ENCODE data around the gene SLC44A3. TPM values are rescaled to one million over a fixed set of nuclear protein-coding genes. Genes with fewer than 3 reads are reported as not detected.

Gene SLC44A3
- total and polyA plus RNA-seq, 2 experiments from 2014 or later, result 2.9 to 4.5 TPM

DNA sequence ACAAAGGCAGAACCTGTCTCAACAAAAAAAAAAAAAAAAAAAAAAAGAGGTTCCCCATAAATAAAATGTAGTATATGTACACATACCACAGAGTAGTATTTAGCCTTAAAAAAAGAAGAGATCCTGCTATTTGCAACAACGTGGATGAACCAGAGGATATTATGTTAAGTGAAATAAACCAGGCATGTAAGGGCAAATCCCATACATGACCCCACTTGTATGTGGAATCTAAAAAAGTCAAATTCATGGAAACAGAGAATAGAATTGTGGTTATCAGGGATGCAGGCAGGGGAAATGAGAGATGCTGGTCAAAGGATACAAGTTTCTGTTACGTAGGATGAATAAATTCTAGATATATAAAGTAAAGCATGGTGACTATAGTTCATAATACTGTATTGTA lies 16.7 kb downstream of the SLC44A3 start:
- no peaks in the 10 kb centered on the region for H3K9me3 Mint-ChIP-seq

More for the DNA sequence above, 16.7 kb downstream of the SLC44A3 start:
- Histone ChIP-seq H3K27me3 (ENCODE audit: insufficient read depth) (no peaks in the 10 kb centered on the region), H3K9me2 (ENCODE audit: insufficient read depth) (no peaks in the 10 kb centered on the region), H3K4me3 (no peak overlapping the region), H2AFZ (no peak overlapping the region), H3K4me1 (ENCODE audit: insufficient read depth) (no peaks in the 10 kb centered on the region), H4K20me1 (replicated peaks; ENCODE audit: insufficient read depth) (no peaks in the 10 kb centered on the region), H3K27ac (ENCODE audit: low read depth) (no peak overlapping the region), H3K4me2 (no peak overlapping the region), H3K79me2 (replicated peaks; ENCODE audit: insufficient read depth) (no peaks in the 10 kb centered on the region), H3K36me3 (ENCODE audit: insufficient read depth) (no peaks in the 10 kb centered on the region), H3F3A (replicated peaks; ENCODE audit: low read depth) (no peaks in the 10 kb centered on the region)
- peaks cover 4% of the 10 kb centered on the region for H3K27me3 Mint-ChIP-seq (ENCODE audit: insufficient read depth, low read depth, poor library complexity)
- TF ChIP-seq EZH2phosphoT487 (IDR thresholded peaks at IDR 0.05; ENCODE audit: unreplicated experiment) (no peak), ZNF331 (CRISPR knock-in tag; IDR thresholded peaks at IDR 0.05; ENCODE audit: low read depth) (no peak), EZH2 (IDR thresholded peaks at IDR 0.05; ENCODE audit: low read depth, unreplicated experiment) (no peak), POLR2AphosphoS5 (IDR thresholded peaks at IDR 0.05; ENCODE audit: low read depth) (no peak), STAT1 (IDR thresholded peaks at IDR 0.05; ENCODE audit: unreplicated experiment) (no peak), NANOG (IDR thresholded peaks at IDR 0.05; ENCODE audit: borderline replicate concordance) (no peak), JUNB (IDR thresholded peaks at IDR 0.05; ENCODE audit: unreplicated experiment) (no peak), CREB1 (CRISPR knock-in tag; IDR thresholded peaks at IDR 0.05; ENCODE audit: low read depth) (no peak), ZNF114 (CRISPR knock-in tag; IDR thresholded peaks at IDR 0.05) (no peak)
- TF ChIP-seq, protein P1, sequence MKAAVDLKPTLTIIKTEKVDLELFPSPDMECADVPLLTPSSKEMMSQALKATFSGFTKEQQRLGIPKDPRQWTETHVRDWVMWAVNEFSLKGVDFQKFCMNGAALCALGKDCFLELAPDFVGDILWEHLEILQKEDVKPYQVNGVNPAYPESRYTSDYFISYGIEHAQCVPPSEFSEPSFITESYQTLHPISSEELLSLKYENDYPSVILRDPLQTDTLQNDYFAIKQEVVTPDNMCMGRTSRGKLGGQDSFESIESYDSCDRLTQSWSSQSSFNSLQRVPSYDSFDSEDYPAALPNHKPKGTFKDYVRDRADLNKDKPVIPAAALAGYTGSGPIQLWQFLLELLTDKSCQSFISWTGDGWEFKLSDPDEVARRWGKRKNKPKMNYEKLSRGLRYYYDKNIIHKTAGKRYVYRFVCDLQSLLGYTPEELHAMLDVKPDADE (IDR thresholded peaks at IDR 0.05), result no peak
- TF ChIP-seq, protein P2, sequence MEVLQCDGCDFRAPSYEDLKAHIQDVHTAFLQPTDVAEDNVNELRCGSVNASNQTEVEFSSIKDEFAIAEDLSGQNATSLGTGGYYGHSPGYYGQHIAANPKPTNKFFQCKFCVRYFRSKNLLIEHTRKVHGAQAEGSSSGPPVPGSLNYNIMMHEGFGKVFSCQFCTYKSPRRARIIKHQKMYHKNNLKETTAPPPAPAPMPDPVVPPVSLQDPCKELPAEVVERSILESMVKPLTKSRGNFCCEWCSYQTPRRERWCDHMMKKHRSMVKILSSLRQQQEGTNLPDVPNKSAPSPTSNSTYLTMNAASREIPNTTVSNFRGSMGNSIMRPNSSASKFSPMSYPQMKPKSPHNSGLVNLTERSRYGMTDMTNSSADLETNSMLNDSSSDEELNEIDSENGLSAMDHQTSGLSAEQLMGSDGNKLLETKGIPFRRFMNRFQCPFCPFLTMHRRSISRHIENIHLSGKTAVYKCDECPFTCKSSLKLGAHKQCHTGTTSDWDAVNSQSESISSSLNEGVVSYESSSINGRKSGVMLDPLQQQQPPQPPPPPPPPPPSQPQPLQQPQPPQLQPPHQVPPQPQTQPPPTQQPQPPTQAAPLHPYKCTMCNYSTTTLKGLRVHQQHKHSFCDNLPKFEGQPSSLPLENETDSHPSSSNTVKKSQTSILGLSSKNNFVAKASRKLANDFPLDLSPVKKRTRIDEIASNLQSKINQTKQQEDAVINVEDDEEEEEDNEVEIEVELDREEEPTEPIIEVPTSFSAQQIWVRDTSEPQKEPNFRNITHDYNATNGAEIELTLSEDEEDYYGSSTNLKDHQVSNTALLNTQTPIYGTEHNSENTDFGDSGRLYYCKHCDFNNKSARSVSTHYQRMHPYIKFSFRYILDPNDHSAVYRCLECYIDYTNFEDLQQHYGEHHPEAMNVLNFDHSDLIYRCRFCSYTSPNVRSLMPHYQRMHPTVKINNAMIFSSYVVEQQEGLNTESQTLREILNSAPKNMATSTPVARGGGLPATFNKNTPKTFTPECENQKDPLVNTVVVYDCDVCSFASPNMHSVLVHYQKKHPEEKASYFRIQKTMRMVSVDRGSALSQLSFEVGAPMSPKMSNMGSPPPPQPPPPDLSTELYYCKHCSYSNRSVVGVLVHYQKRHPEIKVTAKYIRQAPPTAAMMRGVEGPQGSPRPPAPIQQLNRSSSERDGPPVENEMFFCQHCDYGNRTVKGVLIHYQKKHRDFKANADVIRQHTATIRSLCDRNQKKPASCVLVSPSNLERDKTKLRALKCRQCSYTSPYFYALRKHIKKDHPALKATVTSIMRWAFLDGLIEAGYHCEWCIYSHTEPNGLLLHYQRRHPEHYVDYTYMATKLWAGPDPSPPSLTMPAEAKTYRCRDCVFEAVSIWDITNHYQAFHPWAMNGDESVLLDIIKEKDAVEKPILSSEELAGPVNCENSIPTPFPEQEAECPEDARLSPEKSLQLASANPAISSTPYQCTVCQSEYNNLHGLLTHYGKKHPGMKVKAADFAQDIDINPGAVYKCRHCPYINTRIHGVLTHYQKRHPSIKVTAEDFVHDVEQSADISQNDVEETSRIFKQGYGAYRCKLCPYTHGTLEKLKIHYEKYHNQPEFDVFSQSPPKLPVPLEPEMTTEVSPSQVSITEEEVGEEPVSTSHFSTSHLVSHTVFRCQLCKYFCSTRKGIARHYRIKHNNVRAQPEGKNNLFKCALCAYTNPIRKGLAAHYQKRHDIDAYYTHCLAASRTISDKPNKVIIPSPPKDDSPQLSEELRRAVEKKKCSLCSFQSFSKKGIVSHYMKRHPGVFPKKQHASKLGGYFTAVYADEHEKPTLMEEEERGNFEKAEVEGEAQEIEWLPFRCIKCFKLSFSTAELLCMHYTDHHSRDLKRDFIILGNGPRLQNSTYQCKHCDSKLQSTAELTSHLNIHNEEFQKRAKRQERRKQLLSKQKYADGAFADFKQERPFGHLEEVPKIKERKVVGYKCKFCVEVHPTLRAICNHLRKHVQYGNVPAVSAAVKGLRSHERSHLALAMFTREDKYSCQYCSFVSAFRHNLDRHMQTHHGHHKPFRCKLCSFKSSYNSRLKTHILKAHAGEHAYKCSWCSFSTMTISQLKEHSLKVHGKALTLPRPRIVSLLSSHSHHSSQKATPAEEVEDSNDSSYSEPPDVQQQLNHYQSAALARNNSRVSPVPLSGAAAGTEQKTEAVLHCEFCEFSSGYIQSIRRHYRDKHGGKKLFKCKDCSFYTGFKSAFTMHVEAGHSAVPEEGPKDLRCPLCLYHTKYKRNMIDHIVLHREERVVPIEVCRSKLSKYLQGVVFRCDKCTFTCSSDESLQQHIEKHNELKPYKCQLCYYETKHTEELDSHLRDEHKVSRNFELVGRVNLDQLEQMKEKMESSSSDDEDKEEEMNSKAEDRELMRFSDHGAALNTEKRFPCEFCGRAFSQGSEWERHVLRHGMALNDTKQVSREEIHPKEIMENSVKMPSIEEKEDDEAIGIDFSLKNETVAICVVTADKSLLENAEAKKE (CRISPR knock-in tag; IDR thresholded peaks at IDR 0.05), result no peak
- TF ChIP-seq, protein P3, sequence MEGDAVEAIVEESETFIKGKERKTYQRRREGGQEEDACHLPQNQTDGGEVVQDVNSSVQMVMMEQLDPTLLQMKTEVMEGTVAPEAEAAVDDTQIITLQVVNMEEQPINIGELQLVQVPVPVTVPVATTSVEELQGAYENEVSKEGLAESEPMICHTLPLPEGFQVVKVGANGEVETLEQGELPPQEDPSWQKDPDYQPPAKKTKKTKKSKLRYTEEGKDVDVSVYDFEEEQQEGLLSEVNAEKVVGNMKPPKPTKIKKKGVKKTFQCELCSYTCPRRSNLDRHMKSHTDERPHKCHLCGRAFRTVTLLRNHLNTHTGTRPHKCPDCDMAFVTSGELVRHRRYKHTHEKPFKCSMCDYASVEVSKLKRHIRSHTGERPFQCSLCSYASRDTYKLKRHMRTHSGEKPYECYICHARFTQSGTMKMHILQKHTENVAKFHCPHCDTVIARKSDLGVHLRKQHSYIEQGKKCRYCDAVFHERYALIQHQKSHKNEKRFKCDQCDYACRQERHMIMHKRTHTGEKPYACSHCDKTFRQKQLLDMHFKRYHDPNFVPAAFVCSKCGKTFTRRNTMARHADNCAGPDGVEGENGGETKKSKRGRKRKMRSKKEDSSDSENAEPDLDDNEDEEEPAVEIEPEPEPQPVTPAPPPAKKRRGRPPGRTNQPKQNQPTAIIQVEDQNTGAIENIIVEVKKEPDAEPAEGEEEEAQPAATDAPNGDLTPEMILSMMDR (conservative IDR thresholded peaks at IDR 0.05; ENCODE audit: low read depth in 2 of 2), result no peak
- TF ChIP-seq, protein P4, sequence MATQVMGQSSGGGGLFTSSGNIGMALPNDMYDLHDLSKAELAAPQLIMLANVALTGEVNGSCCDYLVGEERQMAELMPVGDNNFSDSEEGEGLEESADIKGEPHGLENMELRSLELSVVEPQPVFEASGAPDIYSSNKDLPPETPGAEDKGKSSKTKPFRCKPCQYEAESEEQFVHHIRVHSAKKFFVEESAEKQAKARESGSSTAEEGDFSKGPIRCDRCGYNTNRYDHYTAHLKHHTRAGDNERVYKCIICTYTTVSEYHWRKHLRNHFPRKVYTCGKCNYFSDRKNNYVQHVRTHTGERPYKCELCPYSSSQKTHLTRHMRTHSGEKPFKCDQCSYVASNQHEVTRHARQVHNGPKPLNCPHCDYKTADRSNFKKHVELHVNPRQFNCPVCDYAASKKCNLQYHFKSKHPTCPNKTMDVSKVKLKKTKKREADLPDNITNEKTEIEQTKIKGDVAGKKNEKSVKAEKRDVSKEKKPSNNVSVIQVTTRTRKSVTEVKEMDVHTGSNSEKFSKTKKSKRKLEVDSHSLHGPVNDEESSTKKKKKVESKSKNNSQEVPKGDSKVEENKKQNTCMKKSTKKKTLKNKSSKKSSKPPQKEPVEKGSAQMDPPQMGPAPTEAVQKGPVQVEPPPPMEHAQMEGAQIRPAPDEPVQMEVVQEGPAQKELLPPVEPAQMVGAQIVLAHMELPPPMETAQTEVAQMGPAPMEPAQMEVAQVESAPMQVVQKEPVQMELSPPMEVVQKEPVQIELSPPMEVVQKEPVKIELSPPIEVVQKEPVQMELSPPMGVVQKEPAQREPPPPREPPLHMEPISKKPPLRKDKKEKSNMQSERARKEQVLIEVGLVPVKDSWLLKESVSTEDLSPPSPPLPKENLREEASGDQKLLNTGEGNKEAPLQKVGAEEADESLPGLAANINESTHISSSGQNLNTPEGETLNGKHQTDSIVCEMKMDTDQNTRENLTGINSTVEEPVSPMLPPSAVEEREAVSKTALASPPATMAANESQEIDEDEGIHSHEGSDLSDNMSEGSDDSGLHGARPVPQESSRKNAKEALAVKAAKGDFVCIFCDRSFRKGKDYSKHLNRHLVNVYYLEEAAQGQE (IDR thresholded peaks at IDR 0.05; ENCODE audit: unreplicated experiment), result no peak
- H3K4me1 Mint-ChIP-seq, result no peaks in the 10 kb centered on the region
- no peaks in the 10 kb centered on the region for H3K36me3 Mint-ChIP-seq (ENCODE audit: low read depth)
- DNase-seq (ENCODE audit: low spot score), result no peak
- no peak for ATAC-seq
- H3K4me3 Mint-ChIP-seq, result no peak overlapping the region
- peak overlapping the region; percentile 49; the same call in 1 of the 2 replicates for H3K27ac Mint-ChIP-seq

Measured in GM23338 (cell line).